Tongue (tissue), 2 donors: ENCODE data around the gene ARHGAP45. TPM values are rescaled to one million over a fixed set of nuclear protein-coding genes. Genes with fewer than 3 reads are reported as not detected.
"Not testable (repeated sequence)": the region's sequence is repeated elsewhere in the genome, so short reads cannot be mapped to it uniquely, and the experiment has no call there.

Source experiments
- DNase-seq: peaks from one replicate; pipeline ENCODE4 v3.0.0-alpha.2; 2015
- total RNA-seq: library from RNA; depleted of rRNA; stranded (reverse); fragments of >200 nt; gene quantifications from one replicate; pipeline ENCODE4 v1.2.3, GENCODE V29; 2014

Gene ARHGAP45
- total RNA-seq, 1 donor from 2014 or later = 16.8 TPM

GRCh38 chr19:1118999-1119398, 52.0 kb downstream of the ARHGAP45 start:
- DNase-seq = no peak

DNA sequence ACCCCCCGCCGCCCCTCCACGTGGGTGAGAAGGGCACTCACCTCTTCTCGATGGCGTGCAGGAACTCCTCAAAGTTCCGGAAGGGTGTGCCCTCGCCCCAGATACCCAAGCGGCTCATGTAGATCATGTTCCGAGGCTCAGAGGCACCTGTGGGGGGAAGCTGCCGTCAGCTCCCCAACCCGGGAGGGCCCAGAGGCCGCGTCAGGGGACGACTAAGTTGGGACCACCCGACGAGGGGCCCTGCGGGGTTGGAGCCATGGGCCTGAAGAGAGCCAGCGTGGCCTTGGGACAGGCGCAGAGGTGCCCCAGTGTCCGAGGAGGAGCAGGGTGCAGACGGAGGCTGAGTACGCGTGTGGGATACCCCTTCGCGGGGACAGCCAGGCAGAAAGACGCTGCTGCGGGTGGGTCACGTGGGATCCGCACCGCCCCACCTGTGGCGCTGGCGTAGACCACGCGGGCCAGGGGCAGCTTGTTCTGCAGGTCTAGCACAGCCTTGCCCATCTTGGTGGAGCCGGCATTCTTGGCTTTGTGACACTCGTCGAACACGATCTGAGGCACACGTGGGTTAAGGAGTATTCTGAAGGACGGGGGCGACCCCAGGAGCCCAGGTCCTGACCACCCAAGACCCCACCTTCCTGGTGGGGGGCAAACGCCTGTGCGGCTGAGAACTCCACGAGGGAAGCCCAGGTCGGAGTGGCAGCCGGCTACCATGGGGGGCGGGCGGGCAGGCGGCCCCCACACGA, 52.7 kb downstream of the ARHGAP45 start:
- no peak for DNase-seq

GRCh38 chr19:1121395-1121794, 54.4 kb downstream of the ARHGAP45 start:
- no peak for DNase-seq

DNA sequence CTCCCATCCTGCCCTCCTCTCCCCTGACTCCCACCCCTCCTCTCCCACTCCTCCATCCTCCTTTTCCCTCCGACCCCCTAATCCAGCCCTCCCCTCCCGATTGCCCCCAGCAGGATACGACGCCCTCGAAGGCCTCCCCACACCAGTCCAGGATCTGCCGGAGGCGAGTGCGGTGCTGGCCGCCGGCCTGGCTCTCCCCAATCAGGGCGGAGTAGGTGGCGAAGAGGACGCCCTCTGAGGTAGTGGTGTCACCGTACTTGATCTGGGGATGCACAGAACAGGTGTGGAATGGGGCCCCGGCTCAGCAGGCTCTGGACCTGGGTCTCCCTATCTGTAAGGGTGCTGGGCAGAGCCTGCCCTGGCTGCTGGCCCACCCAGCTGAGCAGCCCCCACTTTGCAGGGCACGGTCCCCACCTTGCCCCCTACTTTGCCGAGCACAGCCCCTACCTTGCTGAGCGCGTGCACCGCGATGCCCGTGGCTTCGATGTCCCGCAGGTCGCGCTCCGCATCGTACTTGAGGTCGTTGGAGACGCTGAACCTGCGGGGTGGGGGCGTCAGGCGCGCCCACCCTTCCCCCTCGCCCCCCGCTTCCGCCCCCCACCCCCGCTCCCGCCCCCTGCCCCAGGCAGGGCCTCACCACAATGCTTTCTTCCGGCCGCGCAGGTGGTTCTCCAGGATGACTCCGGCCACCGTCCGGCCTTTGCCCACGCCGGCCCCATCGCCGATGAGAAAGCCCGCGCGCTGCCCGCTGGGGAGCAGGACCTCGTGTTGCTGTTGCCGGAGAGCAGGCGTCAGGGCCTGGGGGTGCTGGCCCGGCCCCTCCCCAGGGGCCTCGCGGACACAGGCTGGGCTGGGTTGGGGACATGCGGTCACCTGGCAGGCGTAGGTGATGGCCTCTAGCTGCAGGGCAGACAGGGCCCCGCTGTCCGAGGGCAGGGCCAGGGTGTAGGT, 55.3 kb downstream of the ARHGAP45 start:
- no peak for DNase-seq

- no peak for DNase-seq
These were observed 56.0 kb downstream of the ARHGAP45 start for GRCh38 chr19:1122972-1123363.

DNA sequence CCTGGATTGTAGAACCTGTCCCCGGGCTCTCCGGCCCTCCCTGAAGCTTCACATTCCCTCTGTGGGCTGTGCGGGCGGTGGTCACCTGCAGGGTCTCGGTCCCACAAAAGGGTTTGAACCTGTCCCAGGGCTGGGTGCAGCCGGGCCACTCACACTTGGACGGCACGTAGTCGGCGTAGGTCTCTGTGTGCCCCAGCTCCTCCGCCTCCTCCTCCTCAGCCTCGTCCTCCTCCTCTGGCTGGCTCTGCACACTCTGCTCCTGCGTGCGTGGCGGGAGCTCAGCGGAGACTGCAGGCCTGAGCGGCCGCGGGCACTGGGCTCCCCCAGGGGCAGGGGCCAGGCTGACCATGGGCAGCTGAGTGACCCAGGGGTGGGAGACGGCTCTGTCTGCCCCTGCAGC, 56.4 kb downstream of the ARHGAP45 start:
- no peak for DNase-seq

DNA sequence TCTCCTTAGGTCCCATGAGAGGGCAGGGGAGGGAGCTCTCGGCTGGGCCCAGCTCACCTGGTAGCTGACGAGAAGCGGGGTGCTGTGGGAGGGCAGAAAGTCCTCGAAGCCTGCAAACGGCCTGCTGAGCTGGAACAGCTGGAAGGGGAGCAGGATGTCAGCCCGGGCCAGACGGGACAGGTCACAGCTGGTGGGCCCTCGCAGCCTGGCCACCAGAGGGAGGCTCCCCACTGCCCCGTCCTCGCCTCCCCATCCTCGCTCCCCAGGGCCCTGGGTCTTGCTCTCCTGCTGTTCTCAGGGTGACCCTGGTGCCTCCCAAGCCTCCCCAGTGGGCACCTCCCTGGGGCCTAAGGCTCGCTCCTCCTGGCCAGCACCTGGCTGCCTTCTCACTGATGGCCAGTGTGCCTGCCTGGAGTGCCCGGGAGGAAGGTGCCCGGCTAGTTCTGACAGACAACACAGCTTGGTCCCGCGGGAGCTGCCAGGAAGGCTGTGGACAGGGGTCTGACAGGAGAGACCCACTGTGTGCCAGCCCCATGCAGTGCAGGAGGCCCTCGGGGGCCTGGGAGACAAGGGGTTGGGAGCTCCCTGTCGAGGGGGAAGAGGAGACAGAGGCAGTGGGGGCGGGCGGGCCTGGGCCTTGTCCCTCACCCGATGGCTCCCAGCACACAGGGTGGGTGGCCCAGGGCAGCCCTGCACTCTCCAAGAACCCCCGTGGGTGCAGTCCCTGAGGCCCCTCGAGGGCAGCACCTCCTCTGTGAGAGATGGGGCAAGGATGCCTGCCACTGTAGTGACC, 57.1 kb downstream of the ARHGAP45 start:
- no peak for DNase-seq

GRCh38 chr19:1125601-1126467, 58.9 kb downstream of the ARHGAP45 start:
- DNase-seq = no peak

- DNase-seq = no peak
These were observed 60.2 kb downstream of the ARHGAP45 start for GRCh38 chr19:1126984-1127760.

DNA sequence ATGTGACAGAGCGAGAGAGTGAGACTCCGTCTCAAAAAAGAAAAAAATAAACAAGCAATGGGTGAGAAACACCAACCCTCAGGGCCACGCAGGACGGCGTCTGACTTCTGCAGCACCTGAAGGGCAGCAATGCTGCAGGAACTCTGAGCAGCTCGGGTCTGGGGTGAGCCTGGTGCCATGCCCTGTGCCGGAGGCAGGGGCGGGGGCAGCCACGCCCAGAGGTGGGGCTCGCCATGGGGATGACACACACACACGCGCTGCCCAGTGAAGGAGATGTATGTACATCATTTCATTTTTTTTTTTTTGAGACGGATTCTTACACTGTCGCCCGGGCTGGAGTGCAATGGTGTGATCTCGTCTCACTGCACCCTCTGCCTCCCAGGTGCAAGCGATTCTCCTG, 61.1 kb downstream of the ARHGAP45 start:
- no peak for DNase-seq

DNA sequence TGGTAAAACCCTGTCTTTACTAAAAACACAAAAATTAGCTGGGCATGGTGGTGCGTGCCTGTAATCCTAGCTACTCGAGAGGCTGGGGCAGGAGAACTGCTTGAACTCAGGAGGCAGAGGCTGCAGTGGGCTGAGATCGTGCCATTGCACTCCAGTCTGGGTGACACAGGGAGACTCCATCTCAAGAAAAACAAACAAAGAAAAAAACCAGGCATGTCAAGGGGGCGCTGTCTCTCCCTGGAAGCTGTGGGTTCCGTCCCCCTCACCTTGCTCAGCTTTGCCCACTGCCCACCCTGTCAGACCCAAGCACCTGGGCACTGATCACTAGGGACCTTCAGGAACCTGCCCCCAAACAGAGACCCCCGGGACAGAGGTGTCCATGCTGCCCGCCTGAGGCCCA, 62.1 kb downstream of the ARHGAP45 start:
- DNase-seq = not testable (repeated sequence)

GRCh38 chr19:1129535-1129934, 62.6 kb downstream of the ARHGAP45 start:
- no peak for DNase-seq

- DNase-seq = no peak
These were observed 64.1 kb downstream of the ARHGAP45 start for GRCh38 chr19:1130771-1131717.

DNA sequence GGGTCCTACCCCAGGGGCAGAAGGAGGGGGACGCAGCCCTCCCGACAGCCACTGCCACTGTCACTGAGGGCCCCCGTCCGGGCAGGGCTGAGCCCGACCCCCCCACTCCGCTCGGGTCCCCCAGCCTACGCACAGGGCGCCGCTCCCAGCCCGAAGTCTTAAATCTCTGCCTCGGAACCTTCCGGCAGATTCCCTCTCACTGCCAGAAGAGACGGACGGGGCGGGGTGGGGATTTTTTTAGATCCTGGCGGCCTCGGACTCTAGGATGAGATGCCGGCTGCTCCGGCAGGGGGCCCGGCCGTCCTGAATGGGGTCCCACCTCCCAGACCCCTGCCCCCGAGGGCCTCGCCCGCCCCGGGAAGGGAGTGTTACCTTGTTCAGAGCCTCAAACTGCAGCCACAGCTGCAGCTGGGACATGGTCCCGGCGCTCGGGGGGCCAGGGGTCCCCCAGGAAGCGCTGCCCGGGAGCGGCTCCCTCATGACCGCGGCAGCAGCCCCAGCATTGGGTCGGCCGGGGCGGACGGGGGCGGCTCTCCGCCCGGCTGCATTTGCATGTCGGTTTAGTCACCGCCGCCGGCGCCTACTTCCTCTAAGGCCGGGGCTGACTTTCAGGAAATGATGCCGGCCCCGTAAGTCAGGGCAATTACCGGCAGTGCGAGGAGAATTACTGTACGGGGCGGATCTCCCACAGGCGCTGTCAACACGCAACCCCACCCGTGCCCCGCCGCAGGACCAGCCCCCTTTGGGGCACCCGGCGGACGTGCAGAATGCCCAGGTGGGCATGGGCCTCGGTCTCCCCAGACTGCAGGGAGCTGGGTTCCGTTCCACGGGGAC, 65.0 kb downstream of the ARHGAP45 start:
- DNase-seq = peak; percentile 82

DNA sequence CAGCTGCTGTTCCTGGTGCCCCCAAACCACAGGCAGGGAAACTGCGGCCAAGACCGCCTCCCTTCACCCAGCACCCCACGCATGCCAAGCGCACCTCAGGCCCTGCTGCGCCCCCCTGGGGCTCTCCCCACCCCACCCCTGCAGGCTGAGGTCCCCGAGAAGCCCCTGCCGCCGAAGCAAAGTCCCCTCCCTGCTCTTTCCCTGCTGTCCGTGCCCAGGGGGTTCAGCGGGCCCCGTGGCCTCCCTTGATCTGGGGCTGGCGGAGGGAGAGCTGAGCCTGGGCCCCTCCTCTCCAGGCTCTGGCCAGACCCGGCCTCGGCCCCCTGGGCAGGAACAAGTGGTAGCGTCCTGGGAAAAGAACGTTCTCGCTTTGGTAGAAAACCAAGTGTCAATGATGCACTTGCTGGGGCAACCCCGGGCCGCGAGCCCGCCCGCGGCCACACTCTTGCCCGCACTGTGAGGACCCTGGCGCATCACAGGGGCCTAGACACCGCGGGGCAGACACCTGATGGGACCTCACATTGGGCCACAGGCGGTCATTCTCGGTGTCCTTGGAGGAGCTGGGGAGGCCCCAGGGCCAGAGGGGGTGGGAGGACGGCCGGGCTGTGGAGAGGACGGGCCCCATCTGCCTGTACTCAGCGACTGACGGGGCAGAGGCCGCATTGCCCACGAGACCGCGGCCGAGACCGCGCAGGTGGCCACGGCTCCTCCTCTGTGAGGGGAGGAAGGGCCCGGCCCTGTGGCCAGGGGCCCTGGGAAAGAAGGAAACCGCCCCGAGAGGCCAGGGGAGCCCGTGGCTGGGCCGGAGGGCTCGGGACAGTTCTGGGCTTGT, 65.8 kb downstream of the ARHGAP45 start:
- DNase-seq = no peak

- DNase-seq = no peak
These were observed 66.5 kb downstream of the ARHGAP45 start for GRCh38 chr19:1133471-1133929.

DNA sequence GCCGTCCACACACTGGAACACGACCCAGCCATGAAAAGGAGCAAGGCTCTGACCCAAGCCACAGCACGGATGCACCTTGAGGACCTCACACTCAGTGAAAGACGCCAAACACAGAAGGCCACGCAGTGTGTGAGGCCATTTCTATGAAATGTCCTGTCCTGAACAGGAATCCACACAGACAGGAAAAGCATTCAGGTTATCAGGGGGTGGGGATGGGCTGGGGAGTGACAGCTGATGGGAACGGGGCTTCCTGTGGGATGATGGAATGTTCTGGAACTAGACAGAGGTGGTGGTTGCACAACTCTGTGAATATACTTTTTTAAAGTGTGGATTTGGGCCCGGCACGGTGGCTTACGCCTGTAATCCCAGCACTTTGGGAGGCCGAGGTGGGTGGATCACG, 67.5 kb downstream of the ARHGAP45 start:
- no peak for DNase-seq

- DNase-seq = no peak
These were observed 68.5 kb downstream of the ARHGAP45 start for GRCh38 chr19:1135454-1135853.
